Measurements from ENCODE around the gene ACYP1.

DNA sequence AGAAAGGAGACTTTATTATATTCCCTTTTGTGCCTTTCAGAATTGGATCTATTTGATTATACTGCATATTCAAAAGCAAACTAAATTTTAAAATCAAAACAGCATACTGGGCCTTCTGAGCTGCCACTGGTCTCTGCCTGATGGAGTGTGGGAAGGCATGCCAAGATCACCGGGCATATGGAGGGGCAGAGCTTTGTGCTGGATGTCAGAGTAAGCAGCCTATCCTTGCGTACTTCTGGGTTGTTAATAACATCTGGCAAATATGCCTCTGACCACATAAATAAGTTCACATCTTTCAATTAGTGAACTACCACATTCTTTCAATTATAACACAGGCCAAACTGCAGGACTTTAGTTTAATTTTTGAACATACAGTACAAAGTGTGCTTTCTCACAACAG is 30.9 kb downstream of the ACYP1 start:
- TF ChIP-seq, protein P1, sequence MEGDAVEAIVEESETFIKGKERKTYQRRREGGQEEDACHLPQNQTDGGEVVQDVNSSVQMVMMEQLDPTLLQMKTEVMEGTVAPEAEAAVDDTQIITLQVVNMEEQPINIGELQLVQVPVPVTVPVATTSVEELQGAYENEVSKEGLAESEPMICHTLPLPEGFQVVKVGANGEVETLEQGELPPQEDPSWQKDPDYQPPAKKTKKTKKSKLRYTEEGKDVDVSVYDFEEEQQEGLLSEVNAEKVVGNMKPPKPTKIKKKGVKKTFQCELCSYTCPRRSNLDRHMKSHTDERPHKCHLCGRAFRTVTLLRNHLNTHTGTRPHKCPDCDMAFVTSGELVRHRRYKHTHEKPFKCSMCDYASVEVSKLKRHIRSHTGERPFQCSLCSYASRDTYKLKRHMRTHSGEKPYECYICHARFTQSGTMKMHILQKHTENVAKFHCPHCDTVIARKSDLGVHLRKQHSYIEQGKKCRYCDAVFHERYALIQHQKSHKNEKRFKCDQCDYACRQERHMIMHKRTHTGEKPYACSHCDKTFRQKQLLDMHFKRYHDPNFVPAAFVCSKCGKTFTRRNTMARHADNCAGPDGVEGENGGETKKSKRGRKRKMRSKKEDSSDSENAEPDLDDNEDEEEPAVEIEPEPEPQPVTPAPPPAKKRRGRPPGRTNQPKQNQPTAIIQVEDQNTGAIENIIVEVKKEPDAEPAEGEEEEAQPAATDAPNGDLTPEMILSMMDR (conservative IDR thresholded peaks at IDR 0.05; ENCODE audit: low read depth, low read length) = no peak
- TF ChIP-seq EZH2 (IDR thresholded peaks at IDR 0.05; ENCODE audit: borderline replicate concordance, low read depth, low read length, poor library complexity, severe bottlenecking) = no peak

Measured in A673 (cell line).